ENCODE data around the gene KRTAP10-7.
"Not testable (repeated sequence)": the region's sequence is repeated elsewhere in the genome, so short reads cannot be mapped to it uniquely, and the experiment has no call there.

The KRTAP10-7 gene

GRCh38 chr21:44612029-44612486 is 11.7 kb downstream of the KRTAP10-7 start, which contains the start of gene KRTAP10-8:
TSS of gene KRTAP10-8 (plus strand) at chr21:44612079. CDS start at chr21:44612101, 22 bp downstream.
- no peak for DNase-seq (ENCODE audit: low read depth in 2 of 2)

- no peak for DNase-seq (ENCODE audit: low read depth in 2 of 2)
These were observed 12.4 kb downstream of the KRTAP10-7 start for GRCh38 chr21:44612669-44613229.

- DNase-seq (ENCODE audit: low read depth in 2 of 2) = no peak
These were observed 13.2 kb downstream of the KRTAP10-7 start for GRCh38 chr21:44613386-44614155.

DNA sequence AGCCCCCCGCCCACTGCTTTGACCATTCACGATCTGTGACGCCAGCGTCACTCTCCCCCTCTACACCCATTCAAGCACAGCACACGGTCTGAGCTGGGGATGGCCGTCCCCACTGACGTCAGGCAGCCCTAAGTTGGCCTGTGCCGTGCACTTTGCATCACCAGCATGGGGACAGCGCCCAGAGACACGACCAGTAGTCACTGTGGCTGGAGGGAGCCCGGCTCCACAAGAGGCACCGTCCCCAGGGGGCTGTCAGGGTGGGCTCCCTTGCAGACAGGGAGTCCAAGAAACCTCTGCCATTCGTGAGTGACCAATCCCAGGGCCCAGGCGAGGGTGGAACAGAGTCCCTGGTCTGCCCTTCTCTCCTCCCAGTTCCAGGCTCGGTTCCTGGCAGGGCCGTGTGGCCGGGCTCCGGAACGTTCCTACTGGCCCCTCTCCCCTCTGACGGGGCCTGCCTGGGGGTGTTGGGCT is 13.8 kb downstream of the KRTAP10-7 start:
- no peak for DNase-seq (ENCODE audit: low read depth in 2 of 2)

- no peak for DNase-seq (ENCODE audit: low read depth in 2 of 2)
These were observed 14.6 kb downstream of the KRTAP10-7 start for GRCh38 chr21:44614961-44615391.

GRCh38 chr21:44615466-44615865 is 15.1 kb downstream of the KRTAP10-7 start:
- DNase-seq (ENCODE audit: low read depth in 2 of 2) = no peak

DNA sequence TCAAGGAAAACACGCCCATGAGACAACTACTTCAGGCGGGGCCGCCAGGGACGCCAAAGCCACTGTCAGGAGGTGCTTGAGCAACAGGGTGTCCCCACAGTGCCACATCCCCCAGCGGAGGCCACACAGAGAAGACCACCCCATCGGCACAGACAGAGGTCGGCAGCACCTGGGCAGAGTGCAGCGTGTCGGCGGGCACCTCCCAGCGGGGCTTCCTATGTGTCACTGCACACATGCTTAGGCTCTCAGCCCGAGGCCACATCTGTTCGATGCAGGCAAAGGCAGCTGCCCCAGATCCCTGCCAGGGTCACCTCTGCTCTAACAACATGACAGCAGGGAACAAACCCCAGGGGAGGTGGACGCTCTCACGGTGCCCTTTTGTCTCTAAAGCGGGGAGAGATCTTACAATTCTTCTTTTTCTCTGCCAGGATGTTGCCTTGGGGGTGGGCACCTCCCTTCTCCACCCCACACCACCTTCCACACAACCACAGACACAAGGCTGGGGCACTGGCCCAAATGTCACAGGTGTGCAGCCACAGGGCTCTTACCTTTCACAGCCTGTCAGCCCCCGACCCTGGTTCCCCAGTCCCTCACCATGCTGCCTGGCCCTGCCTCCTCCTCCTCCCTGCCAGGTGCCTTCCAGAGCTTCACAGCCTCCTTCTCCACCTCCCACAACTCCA is 15.7 kb downstream of the KRTAP10-7 start:
- no peak for DNase-seq (ENCODE audit: low read depth in 2 of 2)

DNA sequence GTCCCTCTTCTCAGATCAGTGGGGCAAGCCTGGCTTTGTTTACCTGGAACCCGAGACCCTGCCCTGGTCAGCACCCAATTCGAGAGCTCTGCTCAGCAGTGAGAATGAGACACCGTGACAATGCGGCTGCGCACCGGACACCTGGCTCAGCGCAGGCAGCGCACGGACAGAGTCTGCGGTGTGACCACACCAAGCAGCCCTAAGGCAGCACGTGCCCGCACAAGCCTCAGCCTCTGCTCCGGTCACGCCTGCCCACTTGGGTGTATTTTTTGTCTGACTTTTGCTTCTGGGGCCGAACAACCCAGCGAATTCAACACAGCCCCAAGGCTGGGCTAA is 16.2 kb downstream of the KRTAP10-7 start:
- no peak for DNase-seq (ENCODE audit: low read depth in 2 of 2)

DNA sequence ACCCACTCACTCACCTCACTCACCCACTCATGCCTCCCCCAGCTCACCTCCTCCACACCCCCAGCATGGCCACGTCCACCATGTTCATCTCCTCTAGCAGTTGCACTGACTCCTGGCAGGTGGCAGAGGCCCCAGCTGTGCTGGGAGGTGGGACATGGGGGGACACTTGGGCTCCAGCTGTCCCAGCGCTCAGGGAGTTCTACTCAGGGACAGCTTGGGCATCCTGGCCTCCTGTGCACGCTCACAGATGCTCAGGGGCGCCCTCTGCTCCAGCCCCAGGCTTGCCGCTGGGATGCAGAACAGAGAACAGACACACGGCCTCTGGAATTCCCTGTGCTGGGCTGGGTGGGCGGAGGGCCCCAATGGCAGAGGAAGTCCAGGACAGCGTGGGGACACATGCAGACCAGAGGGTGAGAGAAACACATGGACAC is 16.7 kb downstream of the KRTAP10-7 start:
- no peak for DNase-seq (ENCODE audit: low read depth in 2 of 2)

DNA sequence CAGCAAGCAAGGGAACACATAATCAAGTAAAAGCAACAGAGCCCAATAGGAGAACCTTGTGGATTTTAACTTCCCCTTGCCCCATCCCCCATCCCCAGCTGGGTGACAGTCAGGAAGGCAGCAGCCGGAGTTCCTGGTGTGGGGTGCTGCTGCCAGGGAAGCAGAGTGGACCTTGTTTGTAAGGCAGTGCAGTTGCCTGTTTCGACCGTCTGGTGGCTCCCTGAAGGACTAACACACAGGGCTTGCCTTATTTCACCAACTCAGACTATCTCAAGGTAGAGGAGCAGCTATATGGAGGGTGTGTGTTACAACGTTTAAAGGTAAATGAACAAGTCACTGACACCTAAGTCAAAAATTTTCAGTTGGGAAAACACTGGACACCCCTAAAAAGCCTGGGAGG is 18.1 kb downstream of the KRTAP10-7 start:
- DNase-seq (ENCODE audit: low read depth in 2 of 2) = no peak

- no peak for DNase-seq (ENCODE audit: low read depth in 2 of 2)
These were observed 18.5 kb downstream of the KRTAP10-7 start for GRCh38 chr21:44618909-44619308.

DNA sequence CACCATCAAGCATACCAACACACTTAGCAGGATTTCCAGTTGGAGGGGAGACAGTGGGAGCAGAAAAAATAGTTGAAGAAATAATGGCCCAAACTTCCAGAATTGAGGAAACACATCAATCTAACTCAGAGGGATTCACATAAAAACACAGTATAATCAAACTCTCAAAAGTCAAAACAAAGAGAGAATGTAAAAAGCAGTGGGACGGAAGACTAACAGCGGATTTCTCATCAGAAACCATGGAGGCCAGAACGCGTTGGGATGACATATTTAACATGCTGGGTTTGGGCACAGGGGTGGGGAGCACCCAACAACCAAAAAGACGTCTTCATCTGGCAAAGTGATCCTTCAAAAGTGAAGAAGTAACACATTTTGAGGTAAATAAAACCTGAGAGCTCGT is 19.5 kb downstream of the KRTAP10-7 start:
- DNase-seq (ENCODE audit: low read depth in 2 of 2) = no peak

GRCh38 chr21:44623575-44623974 is 23.2 kb downstream of the KRTAP10-7 start:
- DNase-seq (ENCODE audit: low read depth in 2 of 2) = no peak

DNA sequence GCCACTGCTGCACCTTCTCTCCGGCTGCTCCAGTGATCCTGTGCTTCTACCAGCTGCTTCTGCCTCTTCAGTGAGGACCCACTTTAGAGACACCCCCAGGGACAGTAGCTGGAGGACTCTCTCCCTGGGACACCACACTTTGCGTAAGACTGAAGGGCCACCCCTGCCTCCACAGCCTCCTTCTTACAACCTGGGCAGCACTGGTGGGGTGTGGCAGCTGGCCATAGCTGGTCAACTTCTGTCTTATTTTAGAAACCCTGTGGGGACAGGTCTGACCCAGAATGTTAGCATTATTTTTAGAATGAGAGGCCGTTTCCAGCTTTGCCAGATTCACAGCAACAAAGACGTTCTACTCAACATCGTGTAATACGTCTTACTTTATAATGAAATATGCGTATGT is 25.4 kb downstream of the KRTAP10-7 start:
- DNase-seq (ENCODE audit: low read depth in 2 of 2) = no peak

DNA sequence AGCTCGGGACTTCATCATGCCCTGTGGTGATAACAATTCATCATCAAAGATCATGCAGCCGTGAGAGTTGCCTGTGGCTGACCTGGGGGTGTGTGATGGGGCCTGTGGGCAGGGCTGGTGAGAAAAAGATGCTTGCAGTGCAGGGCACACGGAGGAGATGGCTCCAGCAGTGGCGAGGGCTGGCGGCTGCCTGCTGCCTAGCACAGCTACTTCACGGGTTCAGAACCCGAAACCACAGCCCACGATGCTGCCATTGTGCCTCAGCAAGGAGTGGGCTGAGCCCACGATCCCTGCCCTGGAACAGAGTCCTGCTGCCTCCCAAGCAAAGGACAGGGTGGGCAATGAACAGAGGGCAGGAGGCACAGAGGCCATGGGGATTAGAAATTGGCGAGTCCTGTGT is 25.9 kb downstream of the KRTAP10-7 start:
- DNase-seq (ENCODE audit: low read depth in 2 of 2) = no peak

- DNase-seq (ENCODE audit: low read depth in 2 of 2) = no peak
These were observed 26.3 kb downstream of the KRTAP10-7 start, which contains the start of gene KRTAP10-9 for GRCh38 chr21:44626673-44627143. TSS of gene KRTAP10-9 (plus strand) at chr21:44627093. CDS start at chr21:44627172, 79 bp downstream.

GRCh38 chr21:44627181-44627822 is 26.9 kb downstream of the KRTAP10-7 start:
- not testable (repeated sequence) for DNase-seq (ENCODE audit: low read depth in 2 of 2)

DNA sequence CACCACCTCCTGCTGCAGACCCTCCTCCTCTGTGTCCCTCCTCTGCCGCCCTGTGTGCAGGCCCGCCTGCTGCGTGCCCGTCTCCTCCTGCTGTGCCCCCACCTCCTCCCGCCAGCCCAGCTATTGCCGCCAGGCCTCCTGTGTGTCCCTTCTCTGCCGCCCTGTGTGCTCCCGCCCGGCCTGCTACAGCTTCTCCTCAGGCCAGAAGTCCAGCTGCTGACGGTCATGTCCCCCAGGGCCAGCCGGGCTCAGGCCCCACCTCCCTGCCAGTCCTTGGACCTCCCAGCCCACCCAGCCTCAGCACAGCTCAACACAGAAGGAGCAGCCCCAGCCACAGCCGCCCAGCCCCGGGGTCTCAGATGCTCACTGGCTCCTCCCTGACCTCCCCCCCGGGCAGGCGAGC is 27.4 kb downstream of the KRTAP10-7 start:
- DNase-seq (ENCODE audit: low read depth in 2 of 2) = not testable (repeated sequence)

DNA sequence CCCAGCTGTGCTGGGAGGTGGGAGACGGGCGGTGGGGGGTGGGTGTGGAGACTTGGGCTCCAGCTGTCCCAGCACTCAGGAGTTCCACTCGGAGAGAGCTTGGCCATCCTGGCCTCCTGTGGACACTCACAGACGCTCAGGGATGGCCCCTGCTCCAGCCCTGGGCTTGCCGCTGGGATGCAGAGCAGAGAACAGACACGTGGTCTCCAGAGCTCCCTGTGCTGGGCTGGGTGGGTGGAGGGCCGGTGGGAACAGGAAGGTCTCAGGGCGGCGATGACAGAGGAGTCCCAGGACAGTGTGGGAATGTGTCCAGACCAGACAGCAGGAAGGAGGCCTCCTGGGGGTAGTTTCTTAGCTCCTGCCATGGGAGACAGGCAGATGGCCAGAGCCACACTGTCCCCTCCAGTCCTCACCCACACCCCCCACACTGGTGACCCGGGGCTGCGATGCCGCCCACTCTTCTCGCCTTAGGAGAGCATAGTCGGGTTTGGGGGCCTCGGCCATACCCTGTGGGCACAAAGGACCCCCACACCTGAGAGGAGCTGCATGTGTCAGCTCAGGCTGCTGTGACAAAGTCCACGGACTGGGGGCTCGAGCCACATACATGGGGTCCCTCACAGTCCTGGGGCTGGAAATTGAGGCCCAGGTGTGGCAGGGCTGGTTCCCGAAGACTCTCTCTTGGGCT is 28.5 kb downstream of the KRTAP10-7 start:
- DNase-seq (ENCODE audit: low read depth in 2 of 2) = no peak

DNA sequence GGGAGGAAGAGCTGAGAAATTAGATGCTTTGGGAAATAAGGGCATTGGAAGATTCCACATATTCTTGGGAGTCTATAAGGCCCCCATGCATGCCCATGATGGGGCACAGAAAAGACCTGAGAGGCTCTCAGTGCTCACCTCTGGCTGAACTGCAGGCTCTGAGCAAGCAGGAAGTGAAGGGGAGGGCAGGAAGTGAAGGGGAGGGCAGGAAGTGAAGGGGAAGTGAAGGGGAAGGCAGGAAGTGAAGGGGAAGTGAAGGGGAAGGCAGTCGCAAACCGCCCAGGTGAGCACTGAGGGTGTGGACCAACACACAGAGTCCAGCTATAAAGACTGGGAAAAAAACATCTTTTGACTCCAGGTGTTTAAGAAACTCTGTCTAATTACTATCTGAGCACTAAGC is 30.0 kb downstream of the KRTAP10-7 start:
- DNase-seq (ENCODE audit: low read depth in 2 of 2) = no peak

DNA sequence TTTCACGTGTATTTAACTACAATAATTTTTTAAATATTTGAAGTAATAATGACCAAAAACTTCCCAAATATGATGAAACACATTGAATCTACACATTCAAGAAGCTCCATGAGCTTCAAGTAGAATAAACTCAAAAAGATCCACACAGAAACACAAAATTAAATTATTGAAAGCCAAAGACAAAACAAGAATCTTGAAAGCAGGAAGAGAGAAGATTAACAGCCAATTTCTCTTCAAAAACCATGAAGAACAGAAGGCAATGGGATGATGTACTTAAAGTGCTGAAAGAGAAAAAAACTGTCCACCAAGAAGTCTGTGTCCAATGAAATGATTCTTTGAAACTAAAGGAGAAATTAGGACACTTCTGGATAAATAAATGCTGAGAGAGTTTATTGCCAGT is 31.7 kb downstream of the KRTAP10-7 start:
- no peak for DNase-seq (ENCODE audit: low read depth in 2 of 2)
